Right lobe of liver (tissue), 6 donors: ENCODE measurements around the gene PDE4B. TPM values are rescaled to one million over a fixed set of nuclear protein-coding genes. Genes with fewer than 3 reads are reported as not detected.
A peak's percentile ranks its signal among the peaks of the same experiment; 100 is the strongest.

Experiments used
- ATAC-seq, 4 donors: fragments of 200-7000 bp; cut with Tn5 transposase; one replicate each; pipeline ENCODE4 v1.9.1; 2020; ENCODE audit warnings: mild to moderate bottlenecking in 4 of 4, moderate library complexity in 4 of 4
- DNase-seq, 3 donors: peaks; one replicate each; pipeline ENCODE4 v3.0.0-alpha.2; 2020
- H3K27ac ChIP-seq, 3 donors: fragments of 200-600 bp; one replicate each; pipeline ENCODE4 v1.8.0; 2022
- H3K27me3 ChIP-seq, 2 donors: fragments of 200-600 bp; one replicate each; pipeline ENCODE4 v1.8.0; 2022
- H3K36me3 ChIP-seq, 4 donors: fragments of 200-600 bp; sonication (generic) in 1 of 4; one replicate each; pipeline versions ENCODE4 v1.5.1 to v1.8.0; 2017 to 2022; ENCODE audit warnings: control low read depth in 1 of 4
- H3K4me1 ChIP-seq, 4 donors: fragments of 200-600 bp; sonication (generic) in 1 of 4; one replicate each; pipeline versions ENCODE4 v1.5.1 to v1.8.0; 2017 to 2022; ENCODE audit warnings: control low read depth in 1 of 4
- H3K4me3 ChIP-seq, 3 donors: fragments of 200-600 bp; one replicate each; pipeline ENCODE4 v1.8.0; 2022
- H3K9me3 ChIP-seq, 4 donors: fragments of 200-600 bp; sonication (generic) in 1 of 4; one replicate each; pipeline versions ENCODE4 v1.5.1 to v1.8.0; 2017 to 2022; ENCODE audit warnings: control low read depth in 1 of 4
- POLR2A ChIP-seq: fragments of 450-650 bp; IDR thresholded peaks from one replicate; pipeline ENCODE4 v1.6.1; 2017; ENCODE audit warnings: antibody characterized with exemption, mild to moderate bottlenecking
- WGBS: methylation state at CpG from one replicate; pipeline ENCODE4 v1.1.6; 2018; ENCODE audit warnings: low coverage, low lambda C conversion rate; ENCODE audit not compliant: insufficient coverage; ENCODE audit errors: missing lambda C conversion rate; 5-methylcytosine and 5-hydroxymethylcytosine counted together
- intact Hi-C, 2 donors: fragments of 100-400 bp; cut with DNase I; formaldehyde crosslinking; loops; one replicate each; pipeline versions ENCODE4 v1.11.2 to v1.14.1; 2022
- total RNA-seq, 6 experiments: library from RNA; depleted of rRNA in 2 of 6; stranded (reverse); fragments of >200 nt in 2 of 6; fragmentation: NEBNext Ultra II Directional in 3 of 6; extraction: Animal tissue kit (Norgen Biotek cat#: 25700) in 3 of 6; gene quantifications; one replicate each; pipeline versions ENCODE4 v1.1.0 to v1.2.4, GENCODE V29; 2016 to 2023
- TF ChIP-seq, protein P1 (sequence below), 4 donors: fragments of 200-600 bp in 3 of 4; fragments of 450-650 bp in 1 of 4; IDR thresholded peaks; one replicate each; pipeline versions ENCODE4 v1.5.1 to v1.8.0; 2016 to 2022; ENCODE audit warnings: antibody characterized with exemption in 4 of 4, mild to moderate bottlenecking in 2 of 4
- donor health status: DM: no; HTN: yes; CAD: no.
- donor health status: DM: no; HTN: no; CAD: no.
- donor health status: DM: no; HTN: no; CAD: no.
- donor health status: DM: no; HTN: yes; CAD: no.
- donor health status: DM: no; HTN: yes; CAD: no.

Gene PDE4B
- total RNA-seq, 6 experiments from 2014 or later: 1.4 to 6.4 (median 2.4) TPM

DNA sequence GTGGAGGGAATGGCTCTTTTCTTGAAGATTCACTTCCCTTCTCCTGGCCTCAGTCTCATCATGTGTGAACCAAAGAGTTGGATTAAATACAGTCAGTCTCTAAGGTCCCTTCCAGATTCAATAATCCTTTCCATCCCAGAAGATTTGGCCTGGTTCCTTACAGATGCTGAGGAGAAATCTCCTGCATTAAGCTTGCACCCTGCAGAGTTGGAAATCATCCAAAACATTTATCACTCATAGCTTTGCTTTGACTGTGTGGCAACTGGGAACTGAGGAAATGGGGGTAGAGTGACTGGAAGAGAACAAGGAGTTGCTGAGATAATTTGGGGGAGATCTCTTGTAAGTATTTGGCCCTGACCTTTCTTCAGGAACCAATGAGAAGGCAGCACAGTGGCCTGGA, 520.7 kb downstream of the PDE4B start:
- H3K27me3 ChIP-seq: no peaks in the 10 kb centered on the region
- H3K4me3 ChIP-seq: no peak overlapping the region
- no peaks in the 10 kb centered on the region for H3K36me3 ChIP-seq
- H3K27ac ChIP-seq: no peak overlapping the region
- peaks cover 0 to 19% (median 6%) of the 10 kb centered on the region in 4 donors for H3K4me1 ChIP-seq
- intact Hi-C loops: no loop called here
- ATAC-seq: no peak
- no peaks in the 10 kb centered on the region for H3K9me3 ChIP-seq
- TF ChIP-seq, protein P1, sequence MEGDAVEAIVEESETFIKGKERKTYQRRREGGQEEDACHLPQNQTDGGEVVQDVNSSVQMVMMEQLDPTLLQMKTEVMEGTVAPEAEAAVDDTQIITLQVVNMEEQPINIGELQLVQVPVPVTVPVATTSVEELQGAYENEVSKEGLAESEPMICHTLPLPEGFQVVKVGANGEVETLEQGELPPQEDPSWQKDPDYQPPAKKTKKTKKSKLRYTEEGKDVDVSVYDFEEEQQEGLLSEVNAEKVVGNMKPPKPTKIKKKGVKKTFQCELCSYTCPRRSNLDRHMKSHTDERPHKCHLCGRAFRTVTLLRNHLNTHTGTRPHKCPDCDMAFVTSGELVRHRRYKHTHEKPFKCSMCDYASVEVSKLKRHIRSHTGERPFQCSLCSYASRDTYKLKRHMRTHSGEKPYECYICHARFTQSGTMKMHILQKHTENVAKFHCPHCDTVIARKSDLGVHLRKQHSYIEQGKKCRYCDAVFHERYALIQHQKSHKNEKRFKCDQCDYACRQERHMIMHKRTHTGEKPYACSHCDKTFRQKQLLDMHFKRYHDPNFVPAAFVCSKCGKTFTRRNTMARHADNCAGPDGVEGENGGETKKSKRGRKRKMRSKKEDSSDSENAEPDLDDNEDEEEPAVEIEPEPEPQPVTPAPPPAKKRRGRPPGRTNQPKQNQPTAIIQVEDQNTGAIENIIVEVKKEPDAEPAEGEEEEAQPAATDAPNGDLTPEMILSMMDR (IDR thresholded peaks at IDR 0.05): no peak
- TF ChIP-seq POLR2A: no peak
- DNase-seq: no peak

DNA sequence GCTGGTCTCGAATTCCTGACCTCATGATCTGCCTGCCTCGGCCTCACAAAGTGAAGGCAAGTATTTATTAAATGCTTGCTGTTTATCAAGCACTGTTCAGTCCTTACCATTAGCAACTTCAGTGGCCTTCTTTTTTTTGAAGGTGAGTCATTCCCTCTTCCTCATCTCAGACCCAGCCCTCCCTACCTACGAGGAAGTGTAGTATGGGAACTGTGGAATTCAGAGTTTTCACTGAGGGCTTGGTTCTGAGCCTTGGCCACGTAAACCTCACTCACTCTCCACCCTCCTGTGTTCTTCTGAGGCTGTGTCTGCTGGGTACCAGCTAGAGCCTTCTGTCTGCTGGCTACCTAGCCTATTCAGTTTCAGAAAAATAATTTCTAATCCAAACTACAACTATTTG, 523.0 kb downstream of the PDE4B start:
- Histone ChIP-seq H3K27me3 (no peaks in the 10 kb centered on the region), H3K27ac (peak overlapping the region in 1 of 3 donors; percentile 68), H3K9me3 (no peaks in the 10 kb centered on the region), H3K4me3 (no peak overlapping the region), H3K4me1 (peaks cover 0 to 19% (median 6%) of the 10 kb centered on the region in 4 donors), H3K36me3 (no peaks in the 10 kb centered on the region)
- 74% methylated on average over 4 of the region's 4 CpGs for WGBS
- intact Hi-C loops: no loop called here
- ATAC-seq: peak; percentile 21 to 58 (median 34)
- no peak for DNase-seq
- TF ChIP-seq POLR2A: no peak
- TF ChIP-seq, protein P1 (IDR thresholded peaks at IDR 0.05): no peak

DNA sequence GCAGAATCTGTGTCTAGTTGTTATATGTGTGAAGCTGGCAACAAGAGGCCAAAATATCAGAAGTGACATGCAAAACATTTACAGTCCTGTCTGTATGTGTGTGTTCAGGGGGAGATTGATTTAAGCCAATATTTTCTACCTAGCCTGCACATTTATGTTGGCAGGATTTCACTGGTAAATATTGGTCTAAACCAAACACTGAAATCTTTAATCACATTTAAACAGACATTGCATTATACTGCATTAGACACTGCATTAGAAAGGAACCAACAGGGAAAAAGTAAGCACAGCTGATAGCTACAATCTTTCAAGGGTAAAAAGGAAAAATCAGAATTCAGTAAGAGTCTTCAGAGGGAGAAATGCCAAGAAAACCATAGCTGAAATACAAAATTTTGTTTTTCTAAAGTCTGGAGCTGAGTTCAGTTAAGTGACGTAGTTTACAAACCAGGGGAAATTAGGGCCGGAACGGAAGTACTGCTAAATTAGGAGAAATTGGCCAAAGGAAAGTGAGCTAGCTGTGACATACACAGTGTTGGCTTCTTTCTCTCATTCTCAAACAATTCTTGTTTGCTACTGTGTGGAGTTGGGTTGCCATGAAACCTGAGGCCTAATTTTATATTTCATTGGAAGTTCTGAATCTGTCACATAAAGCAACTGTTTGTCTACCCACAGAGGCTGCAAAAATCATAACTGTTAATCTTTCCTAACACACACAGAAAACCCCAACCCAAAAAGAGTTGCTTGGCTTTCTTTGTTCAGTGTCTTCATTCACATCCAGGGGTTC, 524.0 kb downstream of the PDE4B start:
- intact Hi-C loops: no loop called here
- Histone ChIP-seq H3K27ac (peak overlapping the region; percentile 68 to 77 (median 70)), H3K36me3 (no peaks in the 10 kb centered on the region), H3K27me3 (no peaks in the 10 kb centered on the region), H3K4me3 (no peak overlapping the region), H3K4me1 (peaks cover 0 to 19% (median 6%) of the 10 kb centered on the region in 4 donors), H3K9me3 (no peaks in the 10 kb centered on the region)
- no peak for DNase-seq
- TF ChIP-seq POLR2A: no peak
- TF ChIP-seq, protein P1 (IDR thresholded peaks at IDR 0.05): no peak
- ATAC-seq: peak; percentile 82 to 90 (median 87)
- WGBS: 11% methylated on average over 3 of the region's 3 CpGs

DNA sequence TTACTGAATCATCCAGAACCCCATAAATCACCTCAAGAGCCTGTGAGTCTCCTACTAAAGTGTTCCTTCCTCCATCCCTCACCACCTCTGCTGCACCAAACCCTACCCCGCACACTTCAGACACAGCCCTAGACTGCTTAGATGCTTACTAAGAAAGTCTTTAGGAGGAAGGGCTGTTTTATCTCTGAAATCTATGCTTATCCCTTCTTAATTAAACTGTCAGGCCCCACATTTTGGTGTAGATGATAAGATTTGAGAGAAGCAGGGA, 524.5 kb downstream of the PDE4B start:
- TF ChIP-seq POLR2A: no peak
- TF ChIP-seq, protein P1 (IDR thresholded peaks at IDR 0.05): no peak
- peaks cover 0 to 19% (median 6%) of the 10 kb centered on the region in 4 donors for H3K4me1 ChIP-seq
- no peaks in the 10 kb centered on the region for H3K9me3 ChIP-seq
- H3K36me3 ChIP-seq: no peaks in the 10 kb centered on the region
- intact Hi-C loops: no loop called here
- peak overlapping the region; percentile 68 to 77 (median 70) for H3K27ac ChIP-seq
- ATAC-seq: peak; percentile 4 to 14 (median 13)
- WGBS: 93% methylated on average over 1 of the region's 1 CpG
- no peaks in the 10 kb centered on the region for H3K27me3 ChIP-seq
- DNase-seq: no peak
- no peak overlapping the region for H3K4me3 ChIP-seq
